Measurements from ENCODE around the gene NDST1. TPM values are rescaled to one million over a fixed set of nuclear protein-coding genes. Genes with fewer than 3 reads are reported as not detected.

NDST1 gene
- total RNA-seq, 4 donors from 2014 or later, result 68.8 to 104 (median 96.4) TPM

DNA sequence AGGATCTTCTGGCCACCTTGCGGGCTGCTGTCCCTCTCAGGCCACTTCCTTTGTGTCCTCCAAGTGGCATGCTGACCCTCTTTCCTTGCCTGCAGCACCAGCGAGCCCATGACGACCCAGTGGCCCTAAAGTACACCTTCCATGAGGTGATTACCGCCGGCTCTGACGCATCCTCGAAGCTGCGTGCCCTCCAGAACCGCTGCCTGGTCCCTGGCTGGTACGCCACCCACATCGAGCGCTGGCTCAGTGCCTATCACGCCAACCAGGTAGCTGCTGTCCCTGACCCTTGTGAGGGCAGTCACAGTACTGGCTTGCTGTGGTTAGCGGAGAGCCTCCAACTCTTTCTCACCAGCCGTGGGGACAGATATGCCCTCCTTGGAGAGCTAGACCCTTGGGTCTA lies 40.2 kb downstream of the NDST1 start:
- in situ Hi-C loops (cut with MboI; ENCODE audit: low pct_ligation_motif_present in 1 of 4, low pct_unique_long_range_greater_than_20kb in 1 of 4, low sequenced_read_pairs in 3 of 4), result loop anchor here in 3 of 4 donors (10.0 kb wide), 2 partner anchors 83 to 93 kb away; no protein-coding TSS in a partner anchor
- no peak for DNase-seq
- no peak overlapping the region for H3K27ac ChIP-seq

GRCh38 chr5:150549735-150550134 lies 41.8 kb downstream of the NDST1 start:
- H3K27me3 ChIP-seq, result no peaks in the 10 kb centered on the region
- DNase-seq, result no peak
- intact Hi-C loops (cut with DNase I; ENCODE audit: low total_unique reads) (loop anchor here (10.0 kb wide), 1 partner anchor 65 kb away; no protein-coding TSS in a partner anchor), in situ Hi-C loops (cut with MboI; ENCODE audit: low pct_ligation_motif_present in 1 of 4, low pct_unique_long_range_greater_than_20kb in 1 of 4, low sequenced_read_pairs in 3 of 4) (loop anchor here (10.0 to 25.0 kb wide), 4 partner anchors 85 to 288 kb away; partner anchors contain the start of genes IRGM (in 1 of the 4) and MYOZ3 (in 1 of the 4))
- peaks cover 0 to under 1% (median 0%) of the 10 kb centered on the region in 4 donors for H3K4me1 ChIP-seq
- H3K27ac ChIP-seq, result no peak overlapping the region
- TF ChIP-seq POLR2AphosphoS5 (IDR thresholded peaks at IDR 0.05) (no peak), EP300 (IDR thresholded peaks at IDR 0.05; ENCODE audit: low read depth) (no peak), POLR2A (IDR thresholded peaks at IDR 0.05) (no peak)
- TF ChIP-seq, protein P1, sequence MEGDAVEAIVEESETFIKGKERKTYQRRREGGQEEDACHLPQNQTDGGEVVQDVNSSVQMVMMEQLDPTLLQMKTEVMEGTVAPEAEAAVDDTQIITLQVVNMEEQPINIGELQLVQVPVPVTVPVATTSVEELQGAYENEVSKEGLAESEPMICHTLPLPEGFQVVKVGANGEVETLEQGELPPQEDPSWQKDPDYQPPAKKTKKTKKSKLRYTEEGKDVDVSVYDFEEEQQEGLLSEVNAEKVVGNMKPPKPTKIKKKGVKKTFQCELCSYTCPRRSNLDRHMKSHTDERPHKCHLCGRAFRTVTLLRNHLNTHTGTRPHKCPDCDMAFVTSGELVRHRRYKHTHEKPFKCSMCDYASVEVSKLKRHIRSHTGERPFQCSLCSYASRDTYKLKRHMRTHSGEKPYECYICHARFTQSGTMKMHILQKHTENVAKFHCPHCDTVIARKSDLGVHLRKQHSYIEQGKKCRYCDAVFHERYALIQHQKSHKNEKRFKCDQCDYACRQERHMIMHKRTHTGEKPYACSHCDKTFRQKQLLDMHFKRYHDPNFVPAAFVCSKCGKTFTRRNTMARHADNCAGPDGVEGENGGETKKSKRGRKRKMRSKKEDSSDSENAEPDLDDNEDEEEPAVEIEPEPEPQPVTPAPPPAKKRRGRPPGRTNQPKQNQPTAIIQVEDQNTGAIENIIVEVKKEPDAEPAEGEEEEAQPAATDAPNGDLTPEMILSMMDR (IDR thresholded peaks at IDR 0.05), result no peak
- WGBS, 2 donors (ENCODE audit: low coverage in 1 of 2), result 90% methylated on average over 1 of the region's 1 CpG; no CpG with 5 or more reads in 1 of the 2 donors
- H3K9me3 ChIP-seq, result no peaks in the 10 kb centered on the region
- H3K4me3 ChIP-seq, result no peak overlapping the region
- peaks cover 0 to 49% (median 15%) of the 10 kb centered on the region in 4 donors for H3K36me3 ChIP-seq

More for the DNA sequence above, 40.2 kb downstream of the NDST1 start:
- TF ChIP-seq POLR2A (IDR thresholded peaks at IDR 0.05) (no peak), POLR2AphosphoS5 (IDR thresholded peaks at IDR 0.05) (no peak), EP300 (IDR thresholded peaks at IDR 0.05; ENCODE audit: low read depth) (no peak)
- TF ChIP-seq, protein P1 (IDR thresholded peaks at IDR 0.05), result no peak
- WGBS, 2 donors (ENCODE audit: low coverage in 1 of 2), result 93 to 100% methylated on average over 3 to 15 of the region's 15 CpGs
- H3K27me3 ChIP-seq, result no peaks in the 10 kb centered on the region
- peaks cover 0 to 40% (median 11%) of the 10 kb centered on the region in 4 donors for H3K36me3 ChIP-seq
- H3K4me3 ChIP-seq, result no peak overlapping the region
- H3K9me3 ChIP-seq, result no peaks in the 10 kb centered on the region
- intact Hi-C loops (cut with DNase I; ENCODE audit: low total_unique reads), result loop anchor here (10.0 kb wide), 1 partner anchor 63 kb away; no protein-coding TSS in a partner anchor
- peaks cover 0 to 15% (median 2%) of the 10 kb centered on the region in 4 donors for H3K4me1 ChIP-seq

- TF ChIP-seq POLR2AphosphoS5 (IDR thresholded peaks at IDR 0.05) (no peak), EP300 (IDR thresholded peaks at IDR 0.05; ENCODE audit: low read depth) (no peak), POLR2A (IDR thresholded peaks at IDR 0.05) (no peak)
- TF ChIP-seq, protein P1 (IDR thresholded peaks at IDR 0.05), result no peak
- in situ Hi-C loops (cut with MboI; ENCODE audit: low pct_ligation_motif_present in 1 of 4, low pct_unique_long_range_greater_than_20kb in 1 of 4, low sequenced_read_pairs in 3 of 4), result loop anchor here in 1 of 4 donors (25.0 kb wide), 2 partner anchors 112 to 287 kb away; partner anchors contain the start of genes IRGM and MYOZ3
- H3K4me1 ChIP-seq, result no peaks in the 10 kb centered on the region
- H3K4me3 ChIP-seq, result no peak overlapping the region
- intact Hi-C loops (cut with DNase I; ENCODE audit: low total_unique reads), result no loop called here
- no peaks in the 10 kb centered on the region for H3K27me3 ChIP-seq
- no peak for DNase-seq
- no peak overlapping the region for H3K27ac ChIP-seq
- 75 to 76% methylated on average over 5 to 8 of the region's 8 CpGs for WGBS, 2 donors (ENCODE audit: low coverage in 1 of 2)
- H3K9me3 ChIP-seq, result no peaks in the 10 kb centered on the region
- peaks cover 0 to 48% (median 15%) of the 10 kb centered on the region in 4 donors for H3K36me3 ChIP-seq
These were observed 42.4 kb downstream of the NDST1 start for GRCh38 chr5:150550286-150550685.

GRCh38 chr5:150551066-150551465 lies 43.1 kb downstream of the NDST1 start:
- intact Hi-C loops (cut with DNase I; ENCODE audit: low total_unique reads), result no loop called here
- DNase-seq, result no peak
- in situ Hi-C loops (cut with MboI; ENCODE audit: low pct_ligation_motif_present in 1 of 4, low pct_unique_long_range_greater_than_20kb in 1 of 4, low sequenced_read_pairs in 3 of 4), result loop anchor here in 1 of 4 donors (25.0 kb wide), 2 partner anchors 111 to 286 kb away; partner anchors contain the start of genes IRGM and MYOZ3
- TF ChIP-seq, protein P1 (IDR thresholded peaks at IDR 0.05), result no peak
- TF ChIP-seq POLR2A (IDR thresholded peaks at IDR 0.05) (no peak), POLR2AphosphoS5 (IDR thresholded peaks at IDR 0.05) (no peak), EP300 (IDR thresholded peaks at IDR 0.05; ENCODE audit: low read depth) (no peak)
- Histone ChIP-seq H3K4me3 (no peak overlapping the region), H3K27ac (no peak overlapping the region), H3K27me3 (no peaks in the 10 kb centered on the region), H3K36me3 (peaks cover 0 to 44% (median 15%) of the 10 kb centered on the region in 4 donors), H3K9me3 (no peaks in the 10 kb centered on the region), H3K4me1 (no peaks in the 10 kb centered on the region)
- 82 to 85% methylated on average over 2 of the region's 2 CpGs for WGBS, 2 donors (ENCODE audit: low coverage in 1 of 2)

All from transverse colon (tissue), 4 donors.